DND-41 (cell line): ENCODE measurements around the gene ADARB2.

ENCODE experiments used
- ATAC-seq: fragments of 200-7000 bp; cut with Tn5 transposase; 3 replicates; pipeline ENCODE4 v1.9.1; 2021; ENCODE audit warnings: low read depth; ENCODE audit not compliant: insufficient read depth
- DNase-seq: peaks from one replicate; pipeline ENCODE4 v3.0.0-alpha.2; 2020
- H2AFZ ChIP-seq: 2 replicates; pipeline ENCODE4 v1.6.0; 2012; ENCODE audit warnings: low read depth, low read length
- H3K27ac ChIP-seq: 2 replicates; pipeline ENCODE4 v1.5.1; 2012; ENCODE audit warnings: low read length, inconsistent platforms
- H3K27me3 ChIP-seq: fragments of 200-600 bp; sonication (generic); 2 replicates; pipeline ENCODE4 v1.6.0; 2012; ENCODE audit warnings: low read length, mild to moderate bottlenecking, inconsistent platforms; ENCODE audit not compliant: insufficient read depth, poor library complexity
- H3K36me3 ChIP-seq: 2 replicates; pipeline ENCODE4 v1.5.1; 2012; ENCODE audit warnings: low read length, inconsistent platforms; ENCODE audit not compliant: insufficient read depth
- H3K4me1 ChIP-seq: 2 replicates; pipeline ENCODE4 v1.5.1; 2012; ENCODE audit warnings: mild to moderate bottlenecking, low read length; ENCODE audit not compliant: insufficient read depth
- H3K4me2 ChIP-seq: 2 replicates; pipeline ENCODE4 v1.6.0; 2012; ENCODE audit warnings: mild to moderate bottlenecking, moderate library complexity, low read length, inconsistent platforms; ENCODE audit not compliant: insufficient read depth
- H3K4me3 ChIP-seq, 2 experiments: fragments of 200-600 bp in 1 of 2; shearing (Covaris generic) in 1 of 2; 2 replicates each; pipeline ENCODE4 v1.5.1; 2012 to 2016; ENCODE audit warnings: inconsistent platforms in 2 of 2, low read length in 2 of 2, mild to moderate bottlenecking in 2 of 2, low read depth in 1 of 2, moderate library complexity in 1 of 2
- H3K79me2 ChIP-seq: 2 replicates; pipeline ENCODE4 v1.6.0; 2012; ENCODE audit warnings: low read length, inconsistent platforms; ENCODE audit not compliant: insufficient read depth
- H3K9ac ChIP-seq: 2 replicates; pipeline ENCODE4 v1.6.0; 2012; ENCODE audit warnings: low read depth, mild to moderate bottlenecking, inconsistent platforms, low read length, moderate library complexity
- H3K9me3 ChIP-seq: 2 replicates; pipeline ENCODE4 v1.5.1; 2012; ENCODE audit warnings: low read length, moderate library complexity, mild to moderate bottlenecking, inconsistent platforms; ENCODE audit not compliant: insufficient read depth, severe bottlenecking
- H4K20me1 ChIP-seq: 2 replicates; pipeline ENCODE4 v1.6.0; 2012; ENCODE audit warnings: low read length; ENCODE audit not compliant: insufficient read depth
- EZH2 ChIP-seq: IDR thresholded peaks from 3 replicates; pipeline ENCODE4 v1.6.1; 2012; ENCODE audit warnings: borderline replicate concordance, low read depth, mild to moderate bottlenecking, moderate library complexity, low read length, inconsistent platforms; ENCODE audit not compliant: severe bottlenecking
- TF ChIP-seq, protein P1 (sequence below): IDR thresholded peaks from 2 replicates; pipeline ENCODE4 v1.5.1; 2012; ENCODE audit warnings: borderline replicate concordance, low read length, moderate library complexity, mild to moderate bottlenecking; ENCODE audit not compliant: poor library complexity, severe bottlenecking; ENCODE audit errors: extremely low read depth

The ADARB2 gene

GRCh38 chr10:1377231-1377630, 360.1 kb downstream of the ADARB2 start:
- Histone ChIP-seq H3K9ac (no peak overlapping the region), H3K36me3 (no peaks in the 10 kb centered on the region), H3K27ac (no peak overlapping the region), H3K4me1 (no peaks in the 10 kb centered on the region), H3K9me3 (no peaks in the 10 kb centered on the region), H3K79me2 (no peaks in the 10 kb centered on the region), H2AFZ (no peak overlapping the region), H3K4me3 (no peak overlapping the region), H3K27me3 (peaks cover 3% of the 10 kb centered on the region), H3K4me2 (no peak overlapping the region), H4K20me1 (no peaks in the 10 kb centered on the region)
- no peak for ATAC-seq
- no peak for TF ChIP-seq EZH2
- TF ChIP-seq, protein P1, sequence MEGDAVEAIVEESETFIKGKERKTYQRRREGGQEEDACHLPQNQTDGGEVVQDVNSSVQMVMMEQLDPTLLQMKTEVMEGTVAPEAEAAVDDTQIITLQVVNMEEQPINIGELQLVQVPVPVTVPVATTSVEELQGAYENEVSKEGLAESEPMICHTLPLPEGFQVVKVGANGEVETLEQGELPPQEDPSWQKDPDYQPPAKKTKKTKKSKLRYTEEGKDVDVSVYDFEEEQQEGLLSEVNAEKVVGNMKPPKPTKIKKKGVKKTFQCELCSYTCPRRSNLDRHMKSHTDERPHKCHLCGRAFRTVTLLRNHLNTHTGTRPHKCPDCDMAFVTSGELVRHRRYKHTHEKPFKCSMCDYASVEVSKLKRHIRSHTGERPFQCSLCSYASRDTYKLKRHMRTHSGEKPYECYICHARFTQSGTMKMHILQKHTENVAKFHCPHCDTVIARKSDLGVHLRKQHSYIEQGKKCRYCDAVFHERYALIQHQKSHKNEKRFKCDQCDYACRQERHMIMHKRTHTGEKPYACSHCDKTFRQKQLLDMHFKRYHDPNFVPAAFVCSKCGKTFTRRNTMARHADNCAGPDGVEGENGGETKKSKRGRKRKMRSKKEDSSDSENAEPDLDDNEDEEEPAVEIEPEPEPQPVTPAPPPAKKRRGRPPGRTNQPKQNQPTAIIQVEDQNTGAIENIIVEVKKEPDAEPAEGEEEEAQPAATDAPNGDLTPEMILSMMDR = no peak
- DNase-seq = no peak

DNA sequence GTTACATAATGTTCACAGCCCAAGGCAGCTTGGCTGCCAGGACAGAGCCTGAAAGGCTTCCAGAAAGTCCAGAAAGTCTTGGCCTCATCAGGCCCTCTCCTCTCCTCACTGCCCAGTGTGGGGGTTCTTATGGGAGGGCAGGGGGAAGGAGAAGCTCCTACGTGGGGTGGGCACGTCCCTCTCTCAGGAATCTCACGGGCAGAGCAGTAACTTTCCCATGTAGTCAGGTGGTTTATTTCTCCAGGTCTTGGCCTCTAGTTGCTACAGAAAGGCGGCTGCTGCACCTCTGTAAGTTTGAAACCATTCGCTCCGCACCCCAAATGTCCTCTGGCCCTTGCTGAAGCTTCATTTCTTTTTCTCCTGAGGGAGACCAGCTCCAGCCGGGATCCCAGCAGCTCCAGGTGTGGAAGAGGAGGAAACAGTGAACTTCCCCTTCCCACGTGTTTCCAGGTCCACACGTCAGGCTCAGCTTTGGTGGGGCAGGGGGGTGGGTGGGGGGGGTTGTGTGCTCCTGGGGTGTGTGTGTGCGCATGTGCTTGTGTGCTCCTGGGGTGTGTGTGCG, 360.9 kb downstream of the ADARB2 start:
- H3K9me3 ChIP-seq = no peaks in the 10 kb centered on the region
- no peaks in the 10 kb centered on the region for H4K20me1 ChIP-seq
- no peak overlapping the region for H2AFZ ChIP-seq
- H3K4me3 ChIP-seq = no peak overlapping the region
- no peak for DNase-seq
- H3K79me2 ChIP-seq = no peaks in the 10 kb centered on the region
- no peaks in the 10 kb centered on the region for H3K36me3 ChIP-seq
- H3K4me2 ChIP-seq = no peak overlapping the region
- no peak for TF ChIP-seq EZH2
- TF ChIP-seq, protein P1 = no peak
- ATAC-seq = no peak
- H3K27ac ChIP-seq = no peak overlapping the region
- peaks cover 3% of the 10 kb centered on the region for H3K27me3 ChIP-seq
- no peaks in the 10 kb centered on the region for H3K4me1 ChIP-seq
- H3K9ac ChIP-seq = no peak overlapping the region

- no peak overlapping the region for H2AFZ ChIP-seq
- no peak overlapping the region for H3K27ac ChIP-seq
- peaks cover 3% of the 10 kb centered on the region for H3K27me3 ChIP-seq
- no peak for TF ChIP-seq EZH2
- TF ChIP-seq, protein P1 = no peak
- H3K4me2 ChIP-seq = no peak overlapping the region
- H4K20me1 ChIP-seq = no peaks in the 10 kb centered on the region
- no peaks in the 10 kb centered on the region for H3K36me3 ChIP-seq
- DNase-seq (no peak), ATAC-seq (no peak)
- no peak overlapping the region for H3K4me3 ChIP-seq
- H3K4me1 ChIP-seq = no peaks in the 10 kb centered on the region
- H3K79me2 ChIP-seq = no peaks in the 10 kb centered on the region
- H3K9ac ChIP-seq = no peak overlapping the region
- H3K9me3 ChIP-seq = no peaks in the 10 kb centered on the region
Observed at GRCh38 chr10:1375346-1376170, 361.8 kb downstream of the ADARB2 start.
